ENCODE results near the gene SLC44A1.
A peak's percentile ranks its signal among the peaks of the same experiment; 100 is the strongest.

Gene SLC44A1

DNA sequence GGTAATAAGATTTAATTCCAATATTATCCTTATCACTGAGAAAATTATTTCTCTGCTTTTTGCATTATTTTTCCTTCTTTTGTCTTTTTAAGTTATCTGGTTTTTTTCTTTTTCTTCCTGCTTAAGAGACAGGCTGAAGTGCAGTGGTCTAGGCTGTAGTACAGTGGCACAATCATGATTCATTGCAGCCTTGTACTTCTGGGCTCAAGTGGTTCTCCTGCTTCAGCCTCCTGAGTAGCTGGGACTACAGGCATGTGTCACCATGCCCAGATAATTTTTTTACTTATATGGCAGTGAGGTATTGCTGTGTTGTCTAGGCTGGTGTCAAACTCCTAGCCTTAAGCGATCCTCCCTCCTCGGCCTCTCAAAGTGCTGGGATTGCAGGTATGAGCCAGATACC lies 93.9 kb downstream of the SLC44A1 start:
- no peaks in the 10 kb centered on the region for H3K27me3 ChIP-seq (replicated peaks in 2 of 5; ENCODE audit: control insufficient read depth in 4 of 5, insufficient read depth in 5 of 5, low read length in 4 of 5)
- POLR2A ChIA-PET = interaction anchor here (0.6 kb wide), 1 partner anchor 93 kb away, joined by 3 read pairs; the partner anchor contains the start of gene SLC44A1
- peaks cover 0 to 9% (median 1%) of the 10 kb centered on the region in 4 experiments for H3K4me1 ChIP-seq (ENCODE audit: control extremely low read depth in 1 of 4, control insufficient read depth in 4 of 4, insufficient read depth in 4 of 4, low read length in 3 of 4)
- no peak overlapping the region for H3K27ac ChIP-seq (ENCODE audit: insufficient read depth in 1 of 2, low read depth in 1 of 2, low read length in 2 of 2, poor library complexity in 1 of 2, severe bottlenecking in 2 of 2)
- peaks cover 0 to 8% (median 5%) of the 10 kb centered on the region in 4 experiments for H3K36me3 ChIP-seq (ENCODE audit: control insufficient read depth in 4 of 4, insufficient read depth in 4 of 4, low read length in 3 of 4)
- WGBS (ENCODE audit: insufficient coverage) = no CpG with 5 or more reads among the region's 2 CpGs
- DNase-seq = no peak
- no peak overlapping the region for H3K4me3 ChIP-seq (ENCODE audit: control insufficient read depth in 1 of 7, extremely low read depth in 1 of 7, insufficient read depth in 4 of 7, low read depth in 2 of 7, low read length in 6 of 7)
- H3K9me3 ChIP-seq (ENCODE audit: control extremely low read depth in 1 of 5, control insufficient read depth in 4 of 5, insufficient read depth in 2 of 5, low read depth in 1 of 5, low read length in 4 of 5) = no peaks in the 10 kb centered on the region
- CTCF ChIA-PET = no interaction called here

- H3K27me3 ChIP-seq (replicated peaks in 2 of 5; ENCODE audit: control insufficient read depth in 4 of 5, insufficient read depth in 5 of 5, low read length in 4 of 5) = no peaks in the 10 kb centered on the region
Observed at GRCh38 chr9:105339849-105340248, 95.4 kb downstream of the SLC44A1 start.

DNA sequence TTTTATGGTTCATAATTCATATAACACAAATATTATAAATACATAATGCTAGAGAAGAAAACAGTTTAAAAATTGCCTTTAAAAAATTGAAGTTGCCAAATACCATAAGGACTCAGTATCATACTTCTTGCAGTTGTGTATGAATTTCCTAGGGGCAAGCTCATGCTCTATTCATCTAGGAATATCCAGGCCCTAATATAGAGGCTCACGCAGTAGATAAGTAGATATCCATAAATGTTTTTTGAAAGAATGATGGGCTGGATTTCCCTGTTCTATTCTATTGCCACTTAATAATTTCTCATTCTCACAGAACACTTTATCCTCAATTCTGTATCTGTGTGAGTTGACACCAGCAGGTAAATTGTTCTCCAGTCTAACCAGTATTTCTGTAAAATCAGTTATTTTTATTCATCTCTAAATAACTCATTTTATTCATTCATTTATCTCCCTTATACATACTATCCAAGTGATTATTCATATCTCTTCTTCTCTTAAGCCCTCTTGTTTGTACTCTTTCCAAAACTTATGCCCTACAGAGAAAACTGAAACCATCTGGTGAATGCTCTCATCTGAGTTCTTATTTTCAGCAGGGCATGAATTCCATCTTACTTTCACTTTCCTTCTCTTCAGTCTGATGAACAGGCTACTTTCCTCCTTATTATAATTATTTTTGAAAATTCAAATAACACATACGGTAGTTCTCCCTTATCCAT lies 97.1 kb downstream of the SLC44A1 start:
- ChIA-PET POLR2A (no interaction called here), CTCF (interaction anchor here (0.8 to 1.0 kb wide), 2 partner anchors 8 to 16 kb away, joined by 3 read pairs; no protein-coding TSS in a partner anchor)
- Histone ChIP-seq H3K27ac (ENCODE audit: insufficient read depth in 1 of 2, low read depth in 1 of 2, low read length in 2 of 2, poor library complexity in 1 of 2, severe bottlenecking in 2 of 2) (peak overlapping the region in 1 of 2 experiments; percentile 63), H3K36me3 (ENCODE audit: control insufficient read depth in 4 of 4, insufficient read depth in 4 of 4, low read length in 3 of 4) (peaks cover 0 to 3% (median 1%) of the 10 kb centered on the region in 4 experiments), H3K9me3 (ENCODE audit: control extremely low read depth in 1 of 5, control insufficient read depth in 4 of 5, insufficient read depth in 2 of 5, low read depth in 1 of 5, low read length in 4 of 5) (peaks cover 0 to 3% (median 0%) of the 10 kb centered on the region in 5 experiments), H3K4me1 (ENCODE audit: control extremely low read depth in 1 of 4, control insufficient read depth in 4 of 4, insufficient read depth in 4 of 4, low read length in 3 of 4) (peaks cover 0 to 9% (median 1%) of the 10 kb centered on the region in 4 experiments), H3K4me3 (ENCODE audit: control insufficient read depth in 1 of 7, extremely low read depth in 1 of 7, insufficient read depth in 4 of 7, low read depth in 2 of 7, low read length in 6 of 7) (peak overlapping the region in 5 of 7 experiments; percentile 28 to 76 (median 54)), H3K27me3 (replicated peaks in 2 of 5; ENCODE audit: control insufficient read depth in 4 of 5, insufficient read depth in 5 of 5, low read length in 4 of 5) (no peaks in the 10 kb centered on the region)
- DNase-seq = peak; percentile 15 to 65 (median 54)
- WGBS (ENCODE audit: insufficient coverage) = no CpG with 5 or more reads among the region's 2 CpGs

More at GRCh38 chr9:105339849-105340248, 95.4 kb downstream of the SLC44A1 start:
- DNase-seq = no peak
- H3K9me3 ChIP-seq (ENCODE audit: control extremely low read depth in 1 of 5, control insufficient read depth in 4 of 5, insufficient read depth in 2 of 5, low read depth in 1 of 5, low read length in 4 of 5) = peaks cover 0 to 3% (median 0%) of the 10 kb centered on the region in 5 experiments
- ChIA-PET CTCF (no interaction called here), POLR2A (no interaction called here)
- H3K4me3 ChIP-seq (ENCODE audit: control insufficient read depth in 1 of 7, extremely low read depth in 1 of 7, insufficient read depth in 4 of 7, low read depth in 2 of 7, low read length in 6 of 7) = no peak overlapping the region
- H3K4me1 ChIP-seq (ENCODE audit: control extremely low read depth in 1 of 4, control insufficient read depth in 4 of 4, insufficient read depth in 4 of 4, low read length in 3 of 4) = peaks cover 0 to 9% (median 1%) of the 10 kb centered on the region in 4 experiments
- H3K36me3 ChIP-seq (ENCODE audit: control insufficient read depth in 4 of 4, insufficient read depth in 4 of 4, low read length in 3 of 4) = peaks cover 0 to 8% (median 5%) of the 10 kb centered on the region in 4 experiments
- no peak overlapping the region for H3K27ac ChIP-seq (ENCODE audit: insufficient read depth in 1 of 2, low read depth in 1 of 2, low read length in 2 of 2, poor library complexity in 1 of 2, severe bottlenecking in 2 of 2)

DNA sequence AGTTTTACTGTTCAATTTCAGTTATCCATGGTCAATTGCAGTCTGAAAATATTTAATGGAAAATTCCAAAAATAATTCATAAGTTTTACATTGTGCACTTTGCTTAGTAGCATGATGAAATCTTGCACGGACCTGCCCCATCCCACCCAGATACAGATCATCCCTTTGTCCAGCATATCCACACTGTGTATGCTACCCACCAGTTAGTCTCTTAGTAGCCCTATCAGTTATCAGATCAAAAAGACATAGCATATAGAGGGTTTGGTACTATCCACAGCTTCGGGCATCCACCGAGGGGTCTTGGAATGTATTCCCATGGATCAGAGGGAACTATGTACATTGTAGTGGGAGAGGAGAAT lies 97.7 kb downstream of the SLC44A1 start:
- WGBS (ENCODE audit: insufficient coverage) = no CpG with 5 or more reads among the region's 3 CpGs
- Histone ChIP-seq H3K4me3 (ENCODE audit: control insufficient read depth in 1 of 7, extremely low read depth in 1 of 7, insufficient read depth in 4 of 7, low read depth in 2 of 7, low read length in 6 of 7) (peak overlapping the region in 5 of 7 experiments; percentile 28 to 76 (median 54)), H3K27ac (ENCODE audit: insufficient read depth in 1 of 2, low read depth in 1 of 2, low read length in 2 of 2, poor library complexity in 1 of 2, severe bottlenecking in 2 of 2) (peak overlapping the region in 1 of 2 experiments; percentile 63), H3K27me3 (replicated peaks in 2 of 5; ENCODE audit: control insufficient read depth in 4 of 5, insufficient read depth in 5 of 5, low read length in 4 of 5) (no peaks in the 10 kb centered on the region), H3K36me3 (ENCODE audit: control insufficient read depth in 4 of 4, insufficient read depth in 4 of 4, low read length in 3 of 4) (peaks cover 0 to 3% (median 0%) of the 10 kb centered on the region in 4 experiments), H3K4me1 (ENCODE audit: control extremely low read depth in 1 of 4, control insufficient read depth in 4 of 4, insufficient read depth in 4 of 4, low read length in 3 of 4) (peaks cover 0 to 9% (median 1%) of the 10 kb centered on the region in 4 experiments), H3K9me3 (ENCODE audit: control extremely low read depth in 1 of 5, control insufficient read depth in 4 of 5, insufficient read depth in 2 of 5, low read depth in 1 of 5, low read length in 4 of 5) (peaks cover 0 to 3% (median 0%) of the 10 kb centered on the region in 5 experiments)
- CTCF ChIA-PET = interaction anchor here (1.0 kb wide), 1 partner anchor 16 kb away, joined by 3 read pairs; no protein-coding TSS in a partner anchor
- no peak for DNase-seq
- POLR2A ChIA-PET = no interaction called here

DNA sequence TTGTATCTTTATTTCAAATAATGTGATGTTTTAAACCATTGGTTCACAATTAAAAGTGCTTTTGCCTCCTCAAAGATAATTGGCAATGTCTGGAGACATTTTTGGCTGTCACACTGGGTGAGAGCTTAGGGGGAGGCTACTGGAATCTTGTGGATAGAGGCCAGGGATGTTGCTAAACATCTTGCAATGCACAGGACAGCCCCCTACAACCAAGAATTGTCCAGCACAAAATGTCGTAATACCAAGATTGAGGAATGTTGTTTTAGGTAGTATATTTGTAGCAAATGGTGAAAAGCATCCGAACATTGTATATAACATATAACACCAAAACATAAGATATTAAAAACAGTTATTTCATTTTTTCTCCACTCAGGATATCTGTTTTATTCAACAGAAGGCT lies 99.8 kb downstream of the SLC44A1 start:
- DNase-seq = no peak
- no peak overlapping the region for H3K4me3 ChIP-seq (ENCODE audit: control insufficient read depth in 1 of 7, extremely low read depth in 1 of 7, insufficient read depth in 4 of 7, low read depth in 2 of 7, low read length in 6 of 7)
- ChIA-PET CTCF (no interaction called here), POLR2A (no interaction called here)
- H3K9me3 ChIP-seq (ENCODE audit: control extremely low read depth in 1 of 5, control insufficient read depth in 4 of 5, insufficient read depth in 2 of 5, low read depth in 1 of 5, low read length in 4 of 5) = peaks cover 0 to 3% (median 0%) of the 10 kb centered on the region in 5 experiments
- no peaks in the 10 kb centered on the region for H3K36me3 ChIP-seq (ENCODE audit: control insufficient read depth in 4 of 4, insufficient read depth in 4 of 4, low read length in 3 of 4)
- no CpG with 5 or more reads among the region's 2 CpGs for WGBS (ENCODE audit: insufficient coverage)
- H3K27ac ChIP-seq (ENCODE audit: insufficient read depth in 1 of 2, low read depth in 1 of 2, low read length in 2 of 2, poor library complexity in 1 of 2, severe bottlenecking in 2 of 2) = no peak overlapping the region
- H3K27me3 ChIP-seq (replicated peaks in 2 of 5; ENCODE audit: control insufficient read depth in 4 of 5, insufficient read depth in 5 of 5, low read length in 4 of 5) = no peaks in the 10 kb centered on the region
- H3K4me1 ChIP-seq (ENCODE audit: control extremely low read depth in 1 of 4, control insufficient read depth in 4 of 4, insufficient read depth in 4 of 4, low read length in 3 of 4) = peaks cover 0 to 9% (median 1%) of the 10 kb centered on the region in 4 experiments

- no peak overlapping the region for H3K4me3 ChIP-seq (ENCODE audit: control insufficient read depth in 1 of 7, extremely low read depth in 1 of 7, insufficient read depth in 4 of 7, low read depth in 2 of 7, low read length in 6 of 7)
Observed at GRCh38 chr9:105345626-105346025, 101.2 kb downstream of the SLC44A1 start.

GRCh38 chr9:105346273-105346672 lies 101.8 kb downstream of the SLC44A1 start:
- peaks cover 0 to 9% (median 1%) of the 10 kb centered on the region in 4 experiments for H3K4me1 ChIP-seq (ENCODE audit: control extremely low read depth in 1 of 4, control insufficient read depth in 4 of 4, insufficient read depth in 4 of 4, low read length in 3 of 4)
- no peaks in the 10 kb centered on the region for H3K27me3 ChIP-seq (replicated peaks in 2 of 5; ENCODE audit: control insufficient read depth in 4 of 5, insufficient read depth in 5 of 5, low read length in 4 of 5)
- CTCF ChIA-PET = interaction anchor here (1.0 to 1.1 kb wide), 2 partner anchors 9 to 10 kb away, joined by 3 to 5 read pairs; no protein-coding TSS in a partner anchor
- H3K27ac ChIP-seq (ENCODE audit: insufficient read depth in 1 of 2, low read depth in 1 of 2, low read length in 2 of 2, poor library complexity in 1 of 2, severe bottlenecking in 2 of 2) = no peak overlapping the region
- no peak for DNase-seq
- 75% methylated on average over 2 of the region's 2 CpGs for WGBS (ENCODE audit: insufficient coverage)
- H3K9me3 ChIP-seq (ENCODE audit: control extremely low read depth in 1 of 5, control insufficient read depth in 4 of 5, insufficient read depth in 2 of 5, low read depth in 1 of 5, low read length in 4 of 5) = peaks cover 0 to 3% (median 0%) of the 10 kb centered on the region in 5 experiments
- H3K36me3 ChIP-seq (ENCODE audit: control insufficient read depth in 4 of 4, insufficient read depth in 4 of 4, low read length in 3 of 4) = no peaks in the 10 kb centered on the region
- H3K4me3 ChIP-seq (ENCODE audit: control insufficient read depth in 1 of 7, extremely low read depth in 1 of 7, insufficient read depth in 4 of 7, low read depth in 2 of 7, low read length in 6 of 7) = no peak overlapping the region
- POLR2A ChIA-PET = no interaction called here

More at GRCh38 chr9:105345626-105346025, 101.2 kb downstream of the SLC44A1 start:
- Histone ChIP-seq H3K9me3 (ENCODE audit: control extremely low read depth in 1 of 5, control insufficient read depth in 4 of 5, insufficient read depth in 2 of 5, low read depth in 1 of 5, low read length in 4 of 5) (peaks cover 0 to 3% (median 0%) of the 10 kb centered on the region in 5 experiments), H3K36me3 (ENCODE audit: control insufficient read depth in 4 of 4, insufficient read depth in 4 of 4, low read length in 3 of 4) (no peaks in the 10 kb centered on the region), H3K27ac (ENCODE audit: insufficient read depth in 1 of 2, low read depth in 1 of 2, low read length in 2 of 2, poor library complexity in 1 of 2, severe bottlenecking in 2 of 2) (no peak overlapping the region), H3K27me3 (replicated peaks in 2 of 5; ENCODE audit: control insufficient read depth in 4 of 5, insufficient read depth in 5 of 5, low read length in 4 of 5) (no peaks in the 10 kb centered on the region), H3K4me1 (ENCODE audit: control extremely low read depth in 1 of 4, control insufficient read depth in 4 of 4, insufficient read depth in 4 of 4, low read length in 3 of 4) (peaks cover 0 to 9% (median 1%) of the 10 kb centered on the region in 4 experiments)
- DNase-seq = peak in 2 of 3 donors; percentile 19 to 43
- no CpG with 5 or more reads among the region's 1 CpG for WGBS (ENCODE audit: insufficient coverage)
- CTCF ChIA-PET = no interaction called here
- POLR2A ChIA-PET = no interaction called here

Data from common myeloid progenitor, CD34-positive (primary cell).